Naive B cell (primary cell): ENCODE results near the gene STXBP4. TPM values are rescaled to one million over a fixed set of nuclear protein-coding genes. Genes with fewer than 3 reads are reported as not detected.

Source experiments
- ATAC-seq, 2 donors: fragments of 150-1000 bp; cut with Tn5 transposase; 2 replicates each; pipeline ENCODE4 v1.10.0; 2021; ENCODE audit warnings: low read depth in 2 of 2, mild to moderate bottlenecking in 2 of 2, moderate library complexity in 2 of 2
- DNase-seq: peaks from one replicate; pipeline ENCODE4 v3.0.0; 2022
- H3K27ac Mint-ChIP-seq, 6 donors: one replicate each; pipeline ENCODE4 v1.8.0; 2020 to 2022; ENCODE audit warnings: mild to moderate bottlenecking in 6 of 6, mixed read lengths in 6 of 6, moderate library complexity in 5 of 6, inconsistent platforms in 2 of 6
- H3K27me3 Mint-ChIP-seq, 3 donors: one replicate each; pipeline ENCODE4 v1.8.0; 2021 to 2022; ENCODE audit warnings: mixed read lengths in 3 of 3, mild to moderate bottlenecking in 1 of 3
- H3K36me3 Mint-ChIP-seq, 2 donors: one replicate each; pipeline ENCODE4 v1.8.0; 2020 to 2022; ENCODE audit warnings: mixed read lengths in 2 of 2, inconsistent platforms in 1 of 2, mild to moderate bottlenecking in 1 of 2
- H3K4me1 Mint-ChIP-seq, 3 donors: one replicate each; pipeline ENCODE4 v1.8.0; 2020 to 2022; ENCODE audit warnings: mixed read lengths in 3 of 3, inconsistent platforms in 1 of 3, mild to moderate bottlenecking in 1 of 3, moderate library complexity in 1 of 3
- H3K4me3 Mint-ChIP-seq, 8 donors: one replicate each; pipeline ENCODE4 v1.8.0; 2020 to 2022; ENCODE audit warnings: mild to moderate bottlenecking in 8 of 8, mixed read lengths in 8 of 8, moderate library complexity in 8 of 8, inconsistent platforms in 2 of 8
- H3K9me3 Mint-ChIP-seq, 7 donors: one replicate each; pipeline ENCODE4 v1.8.0; 2020 to 2022; ENCODE audit warnings: mixed read lengths in 7 of 7, mild to moderate bottlenecking in 5 of 7, inconsistent platforms in 2 of 7, moderate library complexity in 1 of 7
- polyA plus RNA-seq, 6 donors: library from polyadenylated mRNA; unstranded; fragments of 300-500 nt; fragmentation: Illumina TruSeq; gene quantifications; one replicate each; pipeline ENCODE4 v1.2.3, GENCODE V29; 2021; ENCODE audit warnings: low read depth in 6 of 6

Gene STXBP4
- polyA plus RNA-seq, 6 donors from 2014 or later, result 3.5 to 11.5 (median 5.7) TPM

DNA sequence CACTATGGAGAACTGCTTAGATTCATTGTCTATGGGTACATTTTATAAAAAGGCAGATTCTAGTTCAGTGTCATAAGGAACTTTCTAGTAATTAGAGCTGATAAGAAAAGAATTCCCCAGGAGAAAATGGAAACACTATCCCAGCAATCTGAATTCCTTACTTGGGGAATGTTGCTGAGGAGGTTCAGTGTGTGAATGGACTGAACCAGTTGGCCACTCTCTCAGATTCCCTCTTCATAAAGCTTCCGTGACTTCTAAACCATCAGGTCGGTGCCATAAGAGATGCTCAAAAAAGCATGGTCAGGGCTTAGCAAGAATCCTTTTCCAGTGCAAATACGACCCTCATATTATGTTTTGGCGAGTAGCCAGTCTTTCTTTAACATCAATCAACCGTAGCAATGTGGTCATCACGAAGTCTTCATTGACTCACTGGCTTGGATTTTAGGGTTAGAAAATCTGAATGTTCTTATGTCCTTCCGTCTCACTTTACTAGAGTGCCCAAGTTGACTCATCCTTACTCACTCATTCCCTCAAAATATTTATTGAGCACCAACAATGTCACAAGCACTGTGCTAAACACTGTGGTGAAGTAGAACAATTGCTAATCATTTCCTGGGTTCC, 193.5 kb downstream of the STXBP4 start:
- H3K27me3 Mint-ChIP-seq, result no peaks in the 10 kb centered on the region
- peaks cover 8 to 19% of the 10 kb centered on the region in 2 donors for H3K36me3 Mint-ChIP-seq
- H3K27ac Mint-ChIP-seq, result peak overlapping the region in 1 of 6 donors; percentile 77
- DNase-seq (no peak), ATAC-seq (no peak)
- no peak overlapping the region for H3K4me3 Mint-ChIP-seq
- peaks cover 0 to 4% (median 0%) of the 10 kb centered on the region in 3 donors for H3K4me1 Mint-ChIP-seq
- H3K9me3 Mint-ChIP-seq, result no peaks in the 10 kb centered on the region

GRCh38 chr17:55162556-55162946, 194.0 kb downstream of the STXBP4 start:
- Mint-ChIP-seq H3K27ac (no peak overlapping the region), H3K4me3 (no peak overlapping the region), H3K27me3 (no peaks in the 10 kb centered on the region), H3K4me1 (peaks cover 0 to 4% (median 2%) of the 10 kb centered on the region in 3 donors), H3K9me3 (no peaks in the 10 kb centered on the region), H3K36me3 (peaks cover 8 to 19% of the 10 kb centered on the region in 2 donors)
- no peak for DNase-seq
- ATAC-seq, result no peak

DNA sequence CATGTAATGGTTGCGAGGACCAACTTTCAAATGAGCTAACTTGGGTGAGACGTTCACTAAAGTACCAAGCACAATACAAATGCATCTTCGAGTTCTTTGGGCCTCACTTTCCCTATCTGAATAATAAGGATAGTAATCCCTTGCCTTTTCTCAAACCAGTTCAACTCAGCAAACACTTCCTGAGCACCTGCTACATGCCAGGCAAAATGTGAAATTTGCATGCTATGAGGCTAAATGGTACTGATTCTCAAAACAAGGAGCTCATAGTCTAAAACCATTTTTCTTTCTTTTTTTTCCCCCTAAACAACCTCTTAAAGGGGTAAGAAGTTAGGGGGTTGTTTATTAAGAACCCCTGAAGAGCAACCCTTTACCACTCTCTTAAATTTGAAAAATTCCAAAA, 194.8 kb downstream of the STXBP4 start:
- Mint-ChIP-seq H3K36me3 (peaks cover 8 to 19% of the 10 kb centered on the region in 2 donors), H3K4me3 (no peak overlapping the region), H3K27ac (no peak overlapping the region), H3K9me3 (no peaks in the 10 kb centered on the region), H3K27me3 (no peaks in the 10 kb centered on the region), H3K4me1 (peaks cover 0 to 4% (median 4%) of the 10 kb centered on the region in 3 donors)
- ATAC-seq (no peak), DNase-seq (no peak)

GRCh38 chr17:55166506-55166905, 197.9 kb downstream of the STXBP4 start:
- H3K27ac Mint-ChIP-seq, result no peak overlapping the region
- no peak for ATAC-seq
- H3K4me1 Mint-ChIP-seq, result peaks cover 11 to 14% (median 12%) of the 10 kb centered on the region in 3 donors
- H3K27me3 Mint-ChIP-seq, result no peaks in the 10 kb centered on the region
- peaks cover 0 to 14% of the 10 kb centered on the region in 2 donors for H3K36me3 Mint-ChIP-seq
- no peak overlapping the region for H3K4me3 Mint-ChIP-seq
- DNase-seq, result no peak
- H3K9me3 Mint-ChIP-seq, result no peaks in the 10 kb centered on the region

- no peak for ATAC-seq
Observed at GRCh38 chr17:55167024-55167725, 198.6 kb downstream of the STXBP4 start.

GRCh38 chr17:55168958-55169687, 200.6 kb downstream of the STXBP4 start:
- peaks cover 4 to 6% of the 10 kb centered on the region in 2 donors for H3K36me3 Mint-ChIP-seq
- no peaks in the 10 kb centered on the region for H3K27me3 Mint-ChIP-seq
- H3K4me1 Mint-ChIP-seq, result peaks cover 11 to 20% (median 17%) of the 10 kb centered on the region in 3 donors
- DNase-seq (peak; percentile 31), ATAC-seq (peak; percentile 98 to 99)
- peak overlapping the region in 1 of 8 donors; percentile 25 for H3K4me3 Mint-ChIP-seq
- peaks cover 0 to 2% (median 0%) of the 10 kb centered on the region in 7 donors for H3K9me3 Mint-ChIP-seq
- H3K27ac Mint-ChIP-seq, result peak overlapping the region in 1 of 6 donors; percentile 73

More at GRCh38 chr17:55167024-55167725, 198.6 kb downstream of the STXBP4 start:
- Mint-ChIP-seq H3K4me1 (peaks cover 11 to 17% (median 14%) of the 10 kb centered on the region in 3 donors), H3K36me3 (peaks cover 0 to 8% of the 10 kb centered on the region in 2 donors), H3K27ac (no peak overlapping the region), H3K27me3 (no peaks in the 10 kb centered on the region), H3K4me3 (no peak overlapping the region), H3K9me3 (no peaks in the 10 kb centered on the region)
- DNase-seq, result no peak

DNA sequence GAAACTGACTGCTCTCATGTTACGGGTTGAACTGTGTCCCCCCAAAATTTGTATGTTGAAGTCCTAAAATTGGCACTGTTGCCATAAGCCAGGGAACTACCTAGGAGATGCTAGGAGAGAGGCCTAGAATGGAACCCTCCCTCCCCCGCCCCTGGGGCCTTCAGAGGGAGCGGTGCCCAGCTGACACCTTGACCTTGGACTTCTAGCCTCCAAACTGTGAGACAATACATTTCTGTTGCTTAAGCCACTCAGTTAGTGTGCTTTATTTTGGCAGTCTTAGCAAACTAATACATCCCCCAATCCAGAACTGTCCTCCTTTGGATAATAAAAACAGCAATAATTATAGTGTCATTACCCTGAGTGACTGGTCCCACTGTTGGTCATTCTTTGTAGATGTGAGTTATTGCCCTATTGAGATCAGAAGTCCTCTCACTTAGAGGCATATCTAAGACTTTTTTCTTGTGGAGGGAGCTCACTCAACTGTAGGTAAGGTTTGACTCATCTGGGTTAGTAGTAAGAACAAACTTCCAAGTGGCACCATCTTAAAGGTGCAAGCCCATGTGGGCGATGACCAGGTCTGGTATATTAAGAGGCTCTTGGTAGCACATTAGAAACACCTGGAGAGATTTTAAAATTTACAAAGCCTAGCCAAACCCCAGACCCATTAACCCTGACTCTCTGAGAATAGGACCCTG, 203.2 kb downstream of the STXBP4 start:
- no peaks in the 10 kb centered on the region for H3K27me3 Mint-ChIP-seq
- no peak overlapping the region for H3K27ac Mint-ChIP-seq
- peaks cover 0 to 5% (median 0%) of the 10 kb centered on the region in 7 donors for H3K9me3 Mint-ChIP-seq
- DNase-seq (no peak), ATAC-seq (no peak)
- no peak overlapping the region for H3K4me3 Mint-ChIP-seq
- H3K36me3 Mint-ChIP-seq, result peaks cover 0 to 12% of the 10 kb centered on the region in 2 donors
- H3K4me1 Mint-ChIP-seq, result peaks cover 27 to 42% (median 27%) of the 10 kb centered on the region in 3 donors

GRCh38 chr17:55172612-55173011, 204.0 kb downstream of the STXBP4 start:
- H3K9me3 Mint-ChIP-seq, result peaks cover 0 to 5% (median 0%) of the 10 kb centered on the region in 7 donors
- ATAC-seq, result no peak
- no peak for DNase-seq
- no peaks in the 10 kb centered on the region for H3K27me3 Mint-ChIP-seq
- H3K4me1 Mint-ChIP-seq, result peaks cover 27 to 48% (median 30%) of the 10 kb centered on the region in 3 donors
- H3K36me3 Mint-ChIP-seq, result peaks cover 0 to 12% of the 10 kb centered on the region in 2 donors
- no peak overlapping the region for H3K4me3 Mint-ChIP-seq
- H3K27ac Mint-ChIP-seq, result no peak overlapping the region

DNA sequence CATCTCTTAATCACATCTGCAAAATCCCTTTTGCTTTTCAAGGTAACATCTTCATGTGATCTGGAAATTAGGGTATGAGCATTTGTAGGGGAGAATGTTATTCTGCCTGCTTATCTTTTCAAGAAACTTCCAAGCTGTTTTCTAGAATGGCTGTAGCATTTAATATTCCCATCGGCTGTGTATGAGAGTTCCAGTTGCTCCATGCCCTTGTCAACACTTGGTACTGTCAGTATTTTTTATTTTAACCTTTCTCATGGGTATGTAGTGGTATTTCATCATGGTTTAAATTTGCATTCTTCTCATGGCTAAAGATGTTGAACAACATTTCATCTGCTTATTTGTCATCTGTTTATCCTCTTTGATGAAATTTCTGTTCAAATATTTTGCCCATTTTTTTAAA, 205.6 kb downstream of the STXBP4 start:
- no peaks in the 10 kb centered on the region for H3K27me3 Mint-ChIP-seq
- H3K27ac Mint-ChIP-seq, result peak overlapping the region in 1 of 6 donors; percentile 54
- no peak for ATAC-seq
- peaks cover 0 to 5% (median 0%) of the 10 kb centered on the region in 7 donors for H3K9me3 Mint-ChIP-seq
- H3K36me3 Mint-ChIP-seq, result peaks cover 0 to 12% of the 10 kb centered on the region in 2 donors
- H3K4me1 Mint-ChIP-seq, result peaks cover 21 to 41% (median 22%) of the 10 kb centered on the region in 3 donors
- no peak overlapping the region for H3K4me3 Mint-ChIP-seq
- DNase-seq, result no peak

GRCh38 chr17:55175788-55176427, 207.3 kb downstream of the STXBP4 start:
- Mint-ChIP-seq H3K36me3 (peaks cover 0 to 12% of the 10 kb centered on the region in 2 donors), H3K27me3 (no peaks in the 10 kb centered on the region), H3K4me3 (peak overlapping the region in 5 of 8 donors; percentile 12 to 58 (median 42)), H3K4me1 (peaks cover 17 to 36% (median 21%) of the 10 kb centered on the region in 3 donors), H3K27ac (peak overlapping the region; percentile 36 to 83 (median 52)), H3K9me3 (peaks cover 0 to 5% (median 0%) of the 10 kb centered on the region in 7 donors)
- ATAC-seq (peak; percentile 96), DNase-seq (peak; percentile 48)

DNA sequence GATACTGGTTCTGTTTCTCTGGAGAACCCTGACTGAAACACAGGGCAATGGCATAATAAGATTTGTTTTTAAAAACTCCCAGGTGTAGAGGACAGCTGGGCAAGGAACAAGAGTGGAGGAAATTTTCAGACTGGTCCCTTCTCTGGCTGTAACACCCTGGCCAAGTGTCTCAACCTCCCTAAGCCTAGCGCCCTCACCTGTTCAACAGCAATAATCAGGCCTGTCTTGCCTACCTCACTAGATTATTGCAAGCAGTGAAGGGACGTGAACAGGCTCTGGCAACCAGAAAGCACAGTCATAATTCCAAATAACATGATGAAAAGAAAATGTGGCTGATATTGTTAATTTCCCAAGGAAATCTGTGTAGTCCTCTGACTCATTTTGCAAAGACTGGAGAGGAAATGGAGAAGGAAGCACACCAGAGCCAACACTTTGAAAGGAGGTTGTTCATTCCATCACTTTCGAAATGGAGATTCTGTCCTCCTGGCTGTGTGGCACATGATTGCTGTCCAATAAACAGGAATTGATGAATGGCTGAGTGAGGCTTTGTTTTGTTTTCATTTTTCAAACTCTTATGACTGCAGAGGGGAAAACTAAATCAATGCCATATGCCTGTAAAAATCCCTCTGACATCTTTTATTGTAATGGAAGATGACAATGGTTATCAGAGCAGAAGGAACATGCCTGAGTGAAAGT, 208.7 kb downstream of the STXBP4 start:
- Mint-ChIP-seq H3K9me3 (peaks cover 0 to 9% (median 4%) of the 10 kb centered on the region in 7 donors), H3K27me3 (peaks cover 0 to 9% (median 8%) of the 10 kb centered on the region in 3 donors), H3K27ac (peak overlapping the region in 2 of 6 donors; percentile 22 to 83), H3K4me3 (no peak overlapping the region), H3K4me1 (peaks cover 14 to 32% (median 21%) of the 10 kb centered on the region in 3 donors), H3K36me3 (peaks cover 4 to 22% of the 10 kb centered on the region in 2 donors)
- DNase-seq, result no peak
- no peak for ATAC-seq

- ATAC-seq, result no peak
- no peak overlapping the region for H3K4me3 Mint-ChIP-seq
- no peak for DNase-seq
- peaks cover 8 to 28% of the 10 kb centered on the region in 2 donors for H3K36me3 Mint-ChIP-seq
- peaks cover 0 to 13% (median 12%) of the 10 kb centered on the region in 3 donors for H3K27me3 Mint-ChIP-seq
- peaks cover 0 to 13% (median 6%) of the 10 kb centered on the region in 7 donors for H3K9me3 Mint-ChIP-seq
- H3K4me1 Mint-ChIP-seq, result peaks cover 14 to 28% (median 21%) of the 10 kb centered on the region in 3 donors
- no peak overlapping the region for H3K27ac Mint-ChIP-seq
Observed at GRCh38 chr17:55177855-55178217, 209.3 kb downstream of the STXBP4 start.
